ENCODE results near the gene SUPT4H1. TPM values are rescaled to one million over a fixed set of nuclear protein-coding genes. Genes with fewer than 3 reads are reported as not detected.
A peak's percentile ranks its signal among the peaks of the same experiment; 100 is the strongest.

The SUPT4H1 gene
- total RNA-seq, 1 donor from 2014 or later: 150 TPM

DNA sequence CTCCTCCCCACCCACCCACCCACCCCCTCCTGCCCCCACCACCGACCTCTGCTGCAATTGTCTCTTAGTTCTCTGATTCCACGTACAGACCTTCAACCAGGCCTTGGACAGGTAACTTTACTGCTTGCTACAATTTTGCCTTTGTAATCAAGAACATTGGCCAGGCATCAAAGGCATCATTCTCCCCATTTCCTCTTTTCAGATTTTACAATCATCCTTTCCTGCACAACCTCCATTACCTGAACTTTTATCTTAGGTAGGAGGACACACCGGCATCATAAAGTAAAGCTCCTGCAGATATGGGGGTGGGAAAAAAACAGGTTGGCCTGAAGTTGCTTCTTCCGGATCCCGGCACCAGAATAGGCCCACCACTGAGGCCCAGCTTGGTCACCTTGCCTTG, 25.7 kb upstream of the SUPT4H1 start:
- H3K4me1 Mint-ChIP-seq (ENCODE audit: unreplicated experiment): peaks cover 54% of the 10 kb centered on the region
- H3K36me3 Mint-ChIP-seq (ENCODE audit: low read depth, unreplicated experiment): no peaks in the 10 kb centered on the region
- no peaks in the 10 kb centered on the region for H3K9me3 Mint-ChIP-seq (ENCODE audit: unreplicated experiment)
- TF ChIP-seq, protein P1, sequence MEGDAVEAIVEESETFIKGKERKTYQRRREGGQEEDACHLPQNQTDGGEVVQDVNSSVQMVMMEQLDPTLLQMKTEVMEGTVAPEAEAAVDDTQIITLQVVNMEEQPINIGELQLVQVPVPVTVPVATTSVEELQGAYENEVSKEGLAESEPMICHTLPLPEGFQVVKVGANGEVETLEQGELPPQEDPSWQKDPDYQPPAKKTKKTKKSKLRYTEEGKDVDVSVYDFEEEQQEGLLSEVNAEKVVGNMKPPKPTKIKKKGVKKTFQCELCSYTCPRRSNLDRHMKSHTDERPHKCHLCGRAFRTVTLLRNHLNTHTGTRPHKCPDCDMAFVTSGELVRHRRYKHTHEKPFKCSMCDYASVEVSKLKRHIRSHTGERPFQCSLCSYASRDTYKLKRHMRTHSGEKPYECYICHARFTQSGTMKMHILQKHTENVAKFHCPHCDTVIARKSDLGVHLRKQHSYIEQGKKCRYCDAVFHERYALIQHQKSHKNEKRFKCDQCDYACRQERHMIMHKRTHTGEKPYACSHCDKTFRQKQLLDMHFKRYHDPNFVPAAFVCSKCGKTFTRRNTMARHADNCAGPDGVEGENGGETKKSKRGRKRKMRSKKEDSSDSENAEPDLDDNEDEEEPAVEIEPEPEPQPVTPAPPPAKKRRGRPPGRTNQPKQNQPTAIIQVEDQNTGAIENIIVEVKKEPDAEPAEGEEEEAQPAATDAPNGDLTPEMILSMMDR (IDR thresholded peaks at IDR 0.05; ENCODE audit: unreplicated experiment): no peak
- peaks cover 4% of the 10 kb centered on the region for H3K27me3 Mint-ChIP-seq (ENCODE audit: unreplicated experiment)
- DNase-seq (ENCODE audit: low spot score): no peak
- no peak overlapping the region for H3K4me3 Mint-ChIP-seq (ENCODE audit: unreplicated experiment)
- H3K27ac Mint-ChIP-seq (ENCODE audit: unreplicated experiment): no peak overlapping the region

DNA sequence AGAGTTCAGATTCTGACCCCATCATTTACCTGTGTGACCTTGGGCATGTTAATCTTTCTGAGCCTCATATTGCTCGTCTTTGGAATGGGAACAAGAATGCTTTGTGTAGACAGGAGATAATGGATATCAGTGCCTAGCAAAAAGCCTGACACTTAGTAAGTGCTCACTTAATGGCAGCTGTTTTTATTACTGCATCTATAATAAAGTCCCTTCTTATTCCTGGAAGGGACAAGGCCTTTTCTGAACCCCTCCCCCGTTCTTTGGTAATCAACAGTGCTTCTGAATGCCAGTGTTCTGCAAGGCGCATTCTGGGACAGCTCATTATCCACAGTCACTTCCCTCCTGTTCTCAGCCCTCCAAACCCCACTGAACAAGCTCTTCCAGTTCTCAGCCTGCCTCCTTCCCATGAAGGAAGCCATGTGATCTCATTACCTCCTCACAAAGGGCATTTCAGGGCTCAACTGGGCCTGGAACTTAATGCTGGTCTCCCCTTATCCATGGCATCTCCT, 25.1 kb upstream of the SUPT4H1 start:
- Mint-ChIP-seq H3K4me3 (ENCODE audit: unreplicated experiment) (no peak overlapping the region), H3K27me3 (ENCODE audit: unreplicated experiment) (peaks cover 5% of the 10 kb centered on the region), H3K4me1 (ENCODE audit: unreplicated experiment) (peaks cover 49% of the 10 kb centered on the region), H3K27ac (ENCODE audit: unreplicated experiment) (peak overlapping the region; percentile 37), H3K9me3 (ENCODE audit: unreplicated experiment) (no peaks in the 10 kb centered on the region), H3K36me3 (ENCODE audit: low read depth, unreplicated experiment) (no peaks in the 10 kb centered on the region)
- TF ChIP-seq, protein P1 (IDR thresholded peaks at IDR 0.05; ENCODE audit: unreplicated experiment): no peak
- DNase-seq (ENCODE audit: low spot score): no peak

DNA sequence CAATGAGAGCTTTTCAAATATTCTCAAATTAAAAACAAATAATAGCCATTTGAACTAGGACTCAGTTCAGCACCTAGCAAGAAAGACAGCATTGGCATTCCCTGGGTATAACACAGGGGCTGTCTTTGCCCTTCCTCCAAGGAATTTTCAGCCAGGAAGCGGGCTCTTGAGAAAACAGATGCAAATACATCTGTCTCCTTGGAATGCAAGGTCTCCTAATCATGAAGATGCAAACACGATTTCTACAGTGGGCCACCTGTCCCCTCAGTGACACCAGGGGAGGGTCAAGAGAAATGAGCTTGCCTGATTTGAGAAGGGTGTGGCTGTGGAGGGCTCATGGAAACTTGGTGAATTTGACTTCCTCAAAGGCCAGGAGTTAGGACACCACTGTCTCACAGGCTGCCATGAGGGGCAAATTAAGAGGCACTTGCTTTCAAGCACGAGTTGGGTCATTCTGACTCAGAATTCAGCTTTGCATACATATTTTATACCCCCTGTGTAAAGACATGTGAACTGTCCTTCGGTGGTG, 24.5 kb upstream of the SUPT4H1 start:
- H3K4me1 Mint-ChIP-seq (ENCODE audit: unreplicated experiment): peaks cover 45% of the 10 kb centered on the region
- peaks cover 5% of the 10 kb centered on the region for H3K27me3 Mint-ChIP-seq (ENCODE audit: unreplicated experiment)
- no peaks in the 10 kb centered on the region for H3K36me3 Mint-ChIP-seq (ENCODE audit: low read depth, unreplicated experiment)
- peak overlapping the region; percentile 37 for H3K27ac Mint-ChIP-seq (ENCODE audit: unreplicated experiment)
- H3K4me3 Mint-ChIP-seq (ENCODE audit: unreplicated experiment): no peak overlapping the region
- no peaks in the 10 kb centered on the region for H3K9me3 Mint-ChIP-seq (ENCODE audit: unreplicated experiment)
- no peak for DNase-seq (ENCODE audit: low spot score)
- TF ChIP-seq, protein P1 (IDR thresholded peaks at IDR 0.05; ENCODE audit: unreplicated experiment): no peak

DNA sequence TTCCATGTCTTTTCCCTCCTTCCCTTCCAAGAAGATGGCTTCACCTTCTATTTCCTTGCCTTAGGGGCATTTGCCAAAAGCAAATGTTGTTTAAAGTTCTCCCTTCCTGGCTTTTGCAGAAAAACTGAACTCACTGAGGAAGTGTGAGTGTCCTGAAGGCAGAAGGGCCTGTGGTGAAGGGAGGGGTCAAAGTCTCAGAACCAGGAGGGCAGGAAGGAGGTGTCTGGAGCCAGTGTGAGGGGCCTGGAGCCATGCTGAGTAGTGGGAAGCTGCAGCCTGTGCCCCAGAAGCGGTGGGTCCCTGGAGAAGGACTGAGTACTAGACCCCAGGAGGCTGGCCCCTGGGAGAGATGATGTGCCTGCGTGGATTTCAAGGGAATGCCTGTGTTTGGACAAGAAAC, 23.8 kb upstream of the SUPT4H1 start:
- Mint-ChIP-seq H3K4me1 (ENCODE audit: unreplicated experiment) (peaks cover 45% of the 10 kb centered on the region), H3K27ac (ENCODE audit: unreplicated experiment) (peak overlapping the region; percentile 13), H3K36me3 (ENCODE audit: low read depth, unreplicated experiment) (no peaks in the 10 kb centered on the region), H3K27me3 (ENCODE audit: unreplicated experiment) (peaks cover 5% of the 10 kb centered on the region), H3K9me3 (ENCODE audit: unreplicated experiment) (no peaks in the 10 kb centered on the region), H3K4me3 (ENCODE audit: unreplicated experiment) (no peak overlapping the region)
- TF ChIP-seq, protein P1 (IDR thresholded peaks at IDR 0.05; ENCODE audit: unreplicated experiment): no peak
- no peak for DNase-seq (ENCODE audit: low spot score)

DNA sequence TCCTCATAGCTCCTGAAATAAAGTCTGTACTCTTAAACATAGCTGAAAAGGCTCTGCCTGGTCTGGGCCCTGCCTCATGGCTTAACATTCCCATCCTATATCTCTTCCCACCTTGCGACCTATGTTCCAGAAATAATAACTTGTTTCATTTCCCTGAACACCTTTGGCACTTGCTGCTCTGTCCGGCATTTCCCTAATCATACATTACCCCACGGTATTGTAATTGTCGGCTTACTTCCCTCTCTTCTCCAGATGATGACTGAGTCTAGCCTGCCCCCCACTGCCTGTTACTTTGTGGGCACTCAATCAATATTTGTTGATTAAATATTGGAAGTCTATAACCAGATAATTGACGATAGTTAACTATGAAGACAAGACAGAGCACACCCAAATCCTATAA, 23.3 kb upstream of the SUPT4H1 start:
- H3K9me3 Mint-ChIP-seq (ENCODE audit: unreplicated experiment): no peaks in the 10 kb centered on the region

More for the DNA sequence above, 23.3 kb upstream of the SUPT4H1 start:
- Mint-ChIP-seq H3K4me3 (ENCODE audit: unreplicated experiment) (no peak overlapping the region), H3K4me1 (ENCODE audit: unreplicated experiment) (peaks cover 45% of the 10 kb centered on the region), H3K27ac (ENCODE audit: unreplicated experiment) (no peak overlapping the region), H3K27me3 (ENCODE audit: unreplicated experiment) (peaks cover 5% of the 10 kb centered on the region), H3K36me3 (ENCODE audit: low read depth, unreplicated experiment) (no peaks in the 10 kb centered on the region)
- TF ChIP-seq, protein P1 (IDR thresholded peaks at IDR 0.05; ENCODE audit: unreplicated experiment): no peak
- DNase-seq (ENCODE audit: low spot score): no peak
